Left ventricle myocardium inferior (tissue), 1 donor: ENCODE data around the gene ATPAF1. TPM values are rescaled to one million over a fixed set of nuclear protein-coding genes. Genes with fewer than 3 reads are reported as not detected.
A peak's percentile ranks its signal among the peaks of the same experiment; 100 is the strongest.

Source experiments
- DNase-seq: peaks from one replicate; pipeline ENCODE4 v3.0.0-alpha.2; 2020
- H3K27ac ChIP-seq: fragments of 200-600 bp; replicated peaks from 2 replicates; pipeline ENCODE4 v1.8.0; 2021
- H3K27me3 ChIP-seq: fragments of 200-600 bp; 2 replicates; pipeline ENCODE4 v1.8.0; 2021; ENCODE audit warnings: low read depth
- H3K36me3 ChIP-seq: fragments of 200-600 bp; 2 replicates; pipeline ENCODE4 v1.8.0; 2021
- H3K4me1 ChIP-seq: fragments of 200-600 bp; 2 replicates; pipeline ENCODE4 v1.8.0; 2021
- H3K4me3 ChIP-seq: fragments of 200-600 bp; 2 replicates; pipeline ENCODE4 v1.8.0; 2021; ENCODE audit warnings: mild to moderate bottlenecking, moderate library complexity
- H3K9me3 ChIP-seq: fragments of 200-600 bp; replicated peaks from 2 replicates; pipeline ENCODE4 v1.8.0; 2021
- CTCF ChIP-seq: fragments of 200-600 bp; IDR thresholded peaks from 2 replicates; pipeline ENCODE4 v1.8.0; 2021; ENCODE audit warnings: antibody characterized with exemption, mild to moderate bottlenecking, borderline replicate concordance
- intact Hi-C: fragments of 100-400 bp; cut with micrococcal nuclease; formaldehyde crosslinking; loops from one replicate; pipeline ENCODE4 v1.11.0; 2022
- total RNA-seq: library from RNA; stranded (reverse); fragmentation: NEBNext Ultra II Directional; extraction: Animal tissue kit (Norgen Biotek cat#: 25700); gene quantifications from one replicate; pipeline ENCODE4 v1.2.1, GENCODE V29; 2021
- donor health status: DM: no; HTN: yes; CAD: no; lungs with severe emphysema.

The ATPAF1 gene
- total RNA-seq, 1 donor from 2014 or later: 235 TPM

GRCh38 chr1:46639547-46639946 is 28.6 kb downstream of the ATPAF1 start:
- DNase-seq: no peak
- H3K36me3 ChIP-seq: peaks cover 37% of the 10 kb centered on the region
- no peak overlapping the region for H3K4me3 ChIP-seq
- H3K9me3 ChIP-seq: no peaks in the 10 kb centered on the region
- intact Hi-C loops: no loop called here
- H3K4me1 ChIP-seq: peaks cover 34% of the 10 kb centered on the region
- no peaks in the 10 kb centered on the region for H3K27me3 ChIP-seq
- TF ChIP-seq CTCF: no peak
- peak overlapping the region; percentile 83 for H3K27ac ChIP-seq

GRCh38 chr1:46638921-46639320 is 29.2 kb downstream of the ATPAF1 start:
- peaks cover 44% of the 10 kb centered on the region for H3K36me3 ChIP-seq

GRCh38 chr1:46637444-46638083 is 30.6 kb downstream of the ATPAF1 start:
- H3K4me3 ChIP-seq: no peak overlapping the region
- H3K36me3 ChIP-seq: peaks cover 57% of the 10 kb centered on the region
- TF ChIP-seq CTCF: no peak
- H3K4me1 ChIP-seq: peaks cover 22% of the 10 kb centered on the region
- DNase-seq: no peak
- intact Hi-C loops: no loop called here
- no peaks in the 10 kb centered on the region for H3K27me3 ChIP-seq
- H3K27ac ChIP-seq: peak overlapping the region; percentile 83
- H3K9me3 ChIP-seq: no peaks in the 10 kb centered on the region

More at GRCh38 chr1:46638921-46639320, 29.2 kb downstream of the ATPAF1 start:
- Histone ChIP-seq H3K9me3 (no peaks in the 10 kb centered on the region), H3K4me3 (no peak overlapping the region), H3K27ac (peak overlapping the region; percentile 83), H3K27me3 (no peaks in the 10 kb centered on the region), H3K4me1 (peaks cover 34% of the 10 kb centered on the region)
- intact Hi-C loops: no loop called here
- TF ChIP-seq CTCF: no peak
- DNase-seq: no peak

GRCh38 chr1:46635205-46635604 is 33.0 kb downstream of the ATPAF1 start:
- peaks cover 70% of the 10 kb centered on the region for H3K36me3 ChIP-seq
- no peaks in the 10 kb centered on the region for H3K9me3 ChIP-seq
- no peak overlapping the region for H3K4me3 ChIP-seq
- no peaks in the 10 kb centered on the region for H3K27me3 ChIP-seq
- H3K27ac ChIP-seq: no peak overlapping the region
- no peak for DNase-seq
- TF ChIP-seq CTCF: no peak
- H3K4me1 ChIP-seq: peaks cover 19% of the 10 kb centered on the region
- intact Hi-C loops: no loop called here

GRCh38 chr1:46630719-46631118 is 37.4 kb downstream of the ATPAF1 start:
- H3K36me3 ChIP-seq: peaks cover 63% of the 10 kb centered on the region
- H3K4me1 ChIP-seq: no peaks in the 10 kb centered on the region
- intact Hi-C loops: no loop called here
- no peak overlapping the region for H3K4me3 ChIP-seq
- no peaks in the 10 kb centered on the region for H3K9me3 ChIP-seq
- DNase-seq: no peak
- no peak for TF ChIP-seq CTCF
- H3K27ac ChIP-seq: no peak overlapping the region
- no peaks in the 10 kb centered on the region for H3K27me3 ChIP-seq
